H1 (cell line): ENCODE results near the gene SLC27A1.

Experiments used
- BCL11A ChIP-seq, 2 experiments: IDR thresholded peaks; one replicate each; pipeline ENCODE4 v1.6.1; 2011; ENCODE audit warnings: low read depth in 2 of 2, low read length in 2 of 2, mild to moderate bottlenecking in 2 of 2
- BRCA1 ChIP-seq: IDR thresholded peaks from 2 replicates; pipeline ENCODE4 v1.6.1; 2012; ENCODE audit warnings: low read depth, low read length, improper control_type of control experiment
- CTCF ChIP-seq, 3 experiments: IDR thresholded peaks; 1 replicate in 2 of 3; 2 replicates in 1 of 3; pipeline versions ENCODE4 v1.5.1 to v1.6.1; 2011; ENCODE audit warnings: low read length in 3 of 3, mild to moderate bottlenecking in 3 of 3, inconsistent platforms in 2 of 3, low read depth in 1 of 3, moderate library complexity in 1 of 3; ENCODE audit not compliant: insufficient read depth in 1 of 3; ENCODE audit errors: control extremely low read depth in 1 of 3
- E2F6 ChIP-seq: IDR thresholded peaks from 2 replicates; pipeline ENCODE4 v1.6.1; 2012; ENCODE audit warnings: inconsistent platforms
- POLR2A ChIP-seq, 2 experiments: IDR thresholded peaks; 1 replicate in 1 of 2; 2 replicates in 1 of 2; pipeline ENCODE4 v1.6.1; 2011; ENCODE audit warnings: low read depth in 2 of 2, low read length in 2 of 2, mild to moderate bottlenecking in 2 of 2; ENCODE audit errors: control extremely low read depth in 1 of 2

- TF ChIP-seq CTCF (IDR thresholded peaks at IDR 0.05; ENCODE audit: control extremely low read depth in 1 of 3, insufficient read depth in 1 of 3, low read depth in 1 of 3, low read length in 3 of 3) (no peak), BCL11A (IDR thresholded peaks at IDR 0.05; ENCODE audit: low read depth in 2 of 2, low read length in 2 of 2) (no peak), E2F6 (no peak), POLR2A (IDR thresholded peaks at IDR 0.05; ENCODE audit: control extremely low read depth in 1 of 2, low read depth in 2 of 2, low read length in 2 of 2) (no peak), BRCA1 (no peak)
Measured at GRCh38 chr19:17532116-17532515, 61.8 kb downstream of the SLC27A1 start.
